Transverse colon (tissue), 4 donors: ENCODE data around the gene INPP5E.

Experiments used
- EP300 ChIP-seq: sonication (generic); formaldehyde crosslinking; IDR thresholded peaks from one replicate; pipeline ENCODE4 v1.6.1; 2017; ENCODE audit warnings: antibody characterized with exemption, low read depth
- POLR2A ChIP-seq: fragments of 450-650 bp; IDR thresholded peaks from one replicate; pipeline ENCODE4 v1.6.1; 2016; ENCODE audit warnings: antibody characterized with exemption, mild to moderate bottlenecking, moderate library complexity
- POLR2AphosphoS5 ChIP-seq, 3 donors: sonication (generic); formaldehyde crosslinking; IDR thresholded peaks; one replicate each; pipeline ENCODE4 v1.6.1; 2016; ENCODE audit warnings: antibody characterized with exemption in 3 of 3
- TF ChIP-seq, protein P1 (sequence below), 5 experiments: fragments of 200-600 bp in 3 of 5; fragments of 450-650 bp in 2 of 5; sonication (generic) in 3 of 5; IDR thresholded peaks; 1 replicate in 2 of 5; 2 replicates in 3 of 5; pipeline ENCODE4 v1.5.1; 2016 to 2017; ENCODE audit warnings: antibody characterized with exemption in 5 of 5, inconsistent platforms in 3 of 5, mild to moderate bottlenecking in 2 of 5, moderate library complexity in 1 of 5

GRCh38 chr9:136457326-136457725 lies 17.7 kb upstream of the INPP5E start:
- TF ChIP-seq POLR2AphosphoS5 (IDR thresholded peaks at IDR 0.05) (no peak), EP300 (no peak), POLR2A (no peak)
- TF ChIP-seq, protein P1, sequence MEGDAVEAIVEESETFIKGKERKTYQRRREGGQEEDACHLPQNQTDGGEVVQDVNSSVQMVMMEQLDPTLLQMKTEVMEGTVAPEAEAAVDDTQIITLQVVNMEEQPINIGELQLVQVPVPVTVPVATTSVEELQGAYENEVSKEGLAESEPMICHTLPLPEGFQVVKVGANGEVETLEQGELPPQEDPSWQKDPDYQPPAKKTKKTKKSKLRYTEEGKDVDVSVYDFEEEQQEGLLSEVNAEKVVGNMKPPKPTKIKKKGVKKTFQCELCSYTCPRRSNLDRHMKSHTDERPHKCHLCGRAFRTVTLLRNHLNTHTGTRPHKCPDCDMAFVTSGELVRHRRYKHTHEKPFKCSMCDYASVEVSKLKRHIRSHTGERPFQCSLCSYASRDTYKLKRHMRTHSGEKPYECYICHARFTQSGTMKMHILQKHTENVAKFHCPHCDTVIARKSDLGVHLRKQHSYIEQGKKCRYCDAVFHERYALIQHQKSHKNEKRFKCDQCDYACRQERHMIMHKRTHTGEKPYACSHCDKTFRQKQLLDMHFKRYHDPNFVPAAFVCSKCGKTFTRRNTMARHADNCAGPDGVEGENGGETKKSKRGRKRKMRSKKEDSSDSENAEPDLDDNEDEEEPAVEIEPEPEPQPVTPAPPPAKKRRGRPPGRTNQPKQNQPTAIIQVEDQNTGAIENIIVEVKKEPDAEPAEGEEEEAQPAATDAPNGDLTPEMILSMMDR (IDR thresholded peaks at IDR 0.05), result no peak
